HCT116 (cell line): ENCODE measurements around the gene NIBAN1.

Experiments
- ATF3 ChIP-seq: IDR thresholded peaks from 2 replicates; pipeline ENCODE4 v1.6.1; 2012
- CEBPB ChIP-seq: IDR thresholded peaks from 2 replicates; pipeline ENCODE4 v1.6.1; 2012; ENCODE audit warnings: low read depth
- CTCF ChIP-seq, 3 experiments: fragments of 200-600 bp in 1 of 3; sonication (generic) in 1 of 3; IDR thresholded peaks in 2 of 3; conservative IDR thresholded peaks in 1 of 3; 2 replicates each; pipeline ENCODE4 v1.5.1; 2012 to 2017; ENCODE audit warnings: low read depth in 2 of 3, low read length in 2 of 3, antibody characterized with exemption in 1 of 3, borderline replicate concordance in 1 of 3, control low read depth in 1 of 3, mild to moderate bottlenecking in 1 of 3, mixed read lengths in 1 of 3, mixed run types in 1 of 3, moderate library complexity in 1 of 3; ENCODE audit not compliant: insufficient read depth in 1 of 3
- JUND ChIP-seq: IDR thresholded peaks from 2 replicates; pipeline ENCODE4 v1.6.1; 2012
- MAX ChIP-seq: IDR thresholded peaks from 2 replicates; pipeline ENCODE4 v1.6.1; 2012
- POLR2A ChIP-seq: IDR thresholded peaks from 2 replicates; pipeline ENCODE4 v1.7.0; 2011; ENCODE audit warnings: borderline replicate concordance; ENCODE audit not compliant: insufficient read depth, insufficient read length; ENCODE audit errors: extremely low read depth
- POLR2AphosphoS5 ChIP-seq: IDR thresholded peaks from 2 replicates; pipeline ENCODE4 v1.6.1; 2011; ENCODE audit warnings: mild to moderate bottlenecking, low read depth, low read length, moderate library complexity
- REST ChIP-seq: IDR thresholded peaks from 2 replicates; pipeline ENCODE4 v1.6.1; 2012; ENCODE audit warnings: low read depth
- SRF ChIP-seq: IDR thresholded peaks from 2 replicates; pipeline ENCODE4 v1.6.1; 2012; ENCODE audit warnings: low read depth
- TCF7L2 ChIP-seq: IDR thresholded peaks from 2 replicates; pipeline ENCODE4 v1.7.0; 2011; ENCODE audit warnings: borderline replicate concordance, inconsistent platforms; ENCODE audit not compliant: insufficient read depth, insufficient read length; ENCODE audit errors: extremely low read depth
- ZBTB33 ChIP-seq: IDR thresholded peaks from 2 replicates; pipeline ENCODE4 v1.6.1; 2011; ENCODE audit warnings: mild to moderate bottlenecking, low read length, moderate library complexity; ENCODE audit not compliant: insufficient replicate concordance; ENCODE audit errors: extremely low read depth
- ZFX ChIP-seq: fragments of 450-650 bp; IDR thresholded peaks from 2 replicates; pipeline ENCODE4 v1.6.1; 2017
- ZNF274 ChIP-seq: fragments of 200-500 bp; sonication (Bioruptor generic); IDR thresholded peaks from 2 replicates; pipeline ENCODE4 v1.6.1; 2014; ENCODE audit warnings: mild to moderate bottlenecking, low read depth, low read length, inconsistent platforms

- TF ChIP-seq SRF (no peak), CTCF (IDR thresholded peaks at IDR 0.05 in 2 of 3, conservative IDR thresholded peaks at IDR 0.05 in 1 of 3; ENCODE audit: borderline replicate concordance in 1 of 3, insufficient read depth in 1 of 3, low read depth in 2 of 3, low read length in 2 of 3) (no peak), ZFX (no peak), MAX (no peak), ZNF274 (no peak), JUND (no peak), POLR2AphosphoS5 (no peak), REST (no peak), POLR2A (no peak), TCF7L2 (no peak), CEBPB (no peak), ATF3 (no peak), ZBTB33 (no peak)
Observed at GRCh38 chr1:184965439-184965838, 8.9 kb downstream of the NIBAN1 start.
